Measurements from ENCODE around the gene GPBAR1. TPM values are rescaled to one million over a fixed set of nuclear protein-coding genes. Genes with fewer than 3 reads are reported as not detected.

Gene GPBAR1
- total RNA-seq, 2 donors from 2014 or later, result 0.91 TPM; not detected in 1

DNA sequence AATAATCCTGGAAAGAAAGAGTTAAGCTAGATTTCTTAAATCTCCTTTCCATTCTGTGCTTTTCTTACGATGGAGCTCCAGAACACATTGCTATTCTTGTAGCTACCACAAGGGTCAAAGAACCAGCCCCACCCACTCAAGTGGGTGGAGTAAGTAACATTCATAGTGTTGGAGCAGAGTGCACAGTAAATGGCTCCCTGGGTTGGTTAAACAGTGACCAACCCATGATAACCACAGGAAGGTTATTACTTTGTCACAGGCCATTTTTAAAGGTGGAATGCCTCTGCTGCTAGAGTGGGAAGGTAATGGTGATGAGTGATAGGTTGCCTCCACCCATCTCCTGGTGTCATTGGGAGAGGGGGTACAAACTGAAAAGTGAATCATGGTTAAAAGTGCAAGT is 29.9 kb upstream of the GPBAR1 start:
- H3K27ac ChIP-seq, result no peak overlapping the region
- intact Hi-C loops (cut with DNase I), result no loop called here
- WGBS, result 8% methylated on average over 1 of the region's 1 CpG

DNA sequence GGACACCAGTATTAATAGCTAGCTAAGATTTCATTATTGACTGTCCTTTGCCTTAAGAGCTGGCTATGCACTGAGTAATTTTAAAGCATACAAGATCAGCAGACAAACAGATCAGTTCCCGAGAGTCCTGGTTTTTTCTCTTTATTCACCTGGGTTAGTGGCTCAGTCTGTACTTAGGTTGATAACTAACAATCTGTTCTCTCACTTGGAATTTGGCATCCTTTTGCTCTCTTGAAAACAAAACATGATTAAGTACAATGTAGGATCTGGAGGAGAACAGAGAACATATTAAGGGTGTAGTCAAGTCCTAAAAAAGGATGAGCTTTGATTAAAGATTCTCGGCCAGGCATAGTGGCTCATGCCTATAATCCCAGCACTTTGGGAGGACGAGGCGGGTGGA is 27.3 kb upstream of the GPBAR1 start:
- Histone ChIP-seq H3K4me1 (replicated peaks) (no peaks in the 10 kb centered on the region), H3K27ac (no peak overlapping the region), H3K27me3 (replicated peaks; ENCODE audit: insufficient read depth) (no peaks in the 10 kb centered on the region), H3K36me3 (peaks cover 0 to 6% of the 10 kb centered on the region in 2 donors), H3K9me3 (no peaks in the 10 kb centered on the region), H3K4me3 (no peak overlapping the region)
- TF ChIP-seq POLR2A (IDR thresholded peaks at IDR 0.05) (no peak), POLR2AphosphoS5 (IDR thresholded peaks at IDR 0.05) (no peak)
- TF ChIP-seq, protein P1, sequence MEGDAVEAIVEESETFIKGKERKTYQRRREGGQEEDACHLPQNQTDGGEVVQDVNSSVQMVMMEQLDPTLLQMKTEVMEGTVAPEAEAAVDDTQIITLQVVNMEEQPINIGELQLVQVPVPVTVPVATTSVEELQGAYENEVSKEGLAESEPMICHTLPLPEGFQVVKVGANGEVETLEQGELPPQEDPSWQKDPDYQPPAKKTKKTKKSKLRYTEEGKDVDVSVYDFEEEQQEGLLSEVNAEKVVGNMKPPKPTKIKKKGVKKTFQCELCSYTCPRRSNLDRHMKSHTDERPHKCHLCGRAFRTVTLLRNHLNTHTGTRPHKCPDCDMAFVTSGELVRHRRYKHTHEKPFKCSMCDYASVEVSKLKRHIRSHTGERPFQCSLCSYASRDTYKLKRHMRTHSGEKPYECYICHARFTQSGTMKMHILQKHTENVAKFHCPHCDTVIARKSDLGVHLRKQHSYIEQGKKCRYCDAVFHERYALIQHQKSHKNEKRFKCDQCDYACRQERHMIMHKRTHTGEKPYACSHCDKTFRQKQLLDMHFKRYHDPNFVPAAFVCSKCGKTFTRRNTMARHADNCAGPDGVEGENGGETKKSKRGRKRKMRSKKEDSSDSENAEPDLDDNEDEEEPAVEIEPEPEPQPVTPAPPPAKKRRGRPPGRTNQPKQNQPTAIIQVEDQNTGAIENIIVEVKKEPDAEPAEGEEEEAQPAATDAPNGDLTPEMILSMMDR (IDR thresholded peaks at IDR 0.05), result no peak
- intact Hi-C loops (cut with DNase I), result no loop called here
- 63% methylated on average over 4 of the region's 4 CpGs for WGBS
- no peak for DNase-seq (ENCODE audit: low spot score)

More for the DNA sequence above, 29.9 kb upstream of the GPBAR1 start:
- no peak for DNase-seq (ENCODE audit: low spot score)
- no peaks in the 10 kb centered on the region for H3K36me3 ChIP-seq
- no peaks in the 10 kb centered on the region for H3K9me3 ChIP-seq
- H3K4me3 ChIP-seq, result no peak overlapping the region
- H3K27me3 ChIP-seq (replicated peaks; ENCODE audit: insufficient read depth), result no peaks in the 10 kb centered on the region
- H3K4me1 ChIP-seq (replicated peaks), result no peaks in the 10 kb centered on the region
- TF ChIP-seq POLR2A (IDR thresholded peaks at IDR 0.05), result no peak
- TF ChIP-seq, protein P1 (IDR thresholded peaks at IDR 0.05), result no peak
- no peak for TF ChIP-seq POLR2AphosphoS5 (IDR thresholded peaks at IDR 0.05)

DNA sequence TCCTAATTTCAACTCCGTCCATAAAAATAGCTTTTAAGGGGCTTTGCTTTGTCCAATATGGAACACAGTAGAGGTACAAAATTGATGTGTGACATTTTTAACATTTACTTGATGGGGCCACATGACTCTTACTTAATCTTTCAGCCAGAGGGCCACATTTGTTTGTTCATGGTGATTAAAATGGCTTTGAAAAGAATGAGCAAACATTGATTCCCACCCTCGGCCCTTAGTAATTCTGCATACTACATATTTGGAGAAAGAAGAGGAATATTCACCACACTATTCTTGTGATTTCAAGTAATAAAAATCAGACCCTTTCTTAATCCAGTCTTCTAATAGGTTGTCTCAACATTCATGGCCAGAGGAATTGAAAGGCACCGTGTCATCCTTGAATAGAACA is 26.3 kb upstream of the GPBAR1 start:
- no peak overlapping the region for H3K27ac ChIP-seq
- no peak for DNase-seq (ENCODE audit: low spot score)
- peaks cover 0 to 6% of the 10 kb centered on the region in 2 donors for H3K36me3 ChIP-seq
- WGBS, result 47% methylated on average over 3 of the region's 3 CpGs
- intact Hi-C loops (cut with DNase I), result no loop called here
- TF ChIP-seq, protein P1 (IDR thresholded peaks at IDR 0.05), result no peak
- TF ChIP-seq POLR2AphosphoS5 (IDR thresholded peaks at IDR 0.05), result no peak
- no peak for TF ChIP-seq POLR2A (IDR thresholded peaks at IDR 0.05)
- H3K4me1 ChIP-seq (replicated peaks), result no peaks in the 10 kb centered on the region
- H3K9me3 ChIP-seq, result no peaks in the 10 kb centered on the region
- H3K4me3 ChIP-seq, result no peak overlapping the region
- H3K27me3 ChIP-seq (replicated peaks; ENCODE audit: insufficient read depth), result no peaks in the 10 kb centered on the region

DNA sequence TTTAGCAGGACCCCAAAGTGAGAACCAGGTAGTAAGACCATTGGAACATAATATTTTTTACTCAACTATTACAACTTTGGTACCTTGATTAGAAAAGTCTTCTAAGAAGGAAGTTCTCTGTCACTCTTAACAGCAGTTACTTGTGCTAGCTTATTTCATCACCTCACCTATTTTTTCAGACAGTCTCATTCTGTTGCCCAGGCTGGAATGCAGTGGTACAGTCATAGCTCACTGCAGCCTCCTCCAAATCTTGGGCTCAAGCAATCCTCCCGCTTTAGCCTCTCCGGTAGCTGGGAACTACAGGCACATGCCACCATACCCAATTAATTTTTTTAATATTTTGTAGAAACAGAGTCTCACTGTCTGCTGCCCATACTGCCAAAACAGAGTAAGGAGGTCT is 25.8 kb upstream of the GPBAR1 start:
- 94% methylated on average over 2 of the region's 2 CpGs for WGBS
- TF ChIP-seq POLR2A (IDR thresholded peaks at IDR 0.05) (no peak), POLR2AphosphoS5 (IDR thresholded peaks at IDR 0.05) (no peak)
- TF ChIP-seq, protein P1 (IDR thresholded peaks at IDR 0.05), result no peak
- Histone ChIP-seq H3K36me3 (peaks cover under 1 to 6% of the 10 kb centered on the region in 2 donors), H3K4me3 (no peak overlapping the region), H3K27ac (no peak overlapping the region), H3K4me1 (replicated peaks) (no peaks in the 10 kb centered on the region), H3K9me3 (no peaks in the 10 kb centered on the region), H3K27me3 (replicated peaks; ENCODE audit: insufficient read depth) (no peaks in the 10 kb centered on the region)
- intact Hi-C loops (cut with DNase I), result no loop called here
- DNase-seq (ENCODE audit: low spot score), result no peak

DNA sequence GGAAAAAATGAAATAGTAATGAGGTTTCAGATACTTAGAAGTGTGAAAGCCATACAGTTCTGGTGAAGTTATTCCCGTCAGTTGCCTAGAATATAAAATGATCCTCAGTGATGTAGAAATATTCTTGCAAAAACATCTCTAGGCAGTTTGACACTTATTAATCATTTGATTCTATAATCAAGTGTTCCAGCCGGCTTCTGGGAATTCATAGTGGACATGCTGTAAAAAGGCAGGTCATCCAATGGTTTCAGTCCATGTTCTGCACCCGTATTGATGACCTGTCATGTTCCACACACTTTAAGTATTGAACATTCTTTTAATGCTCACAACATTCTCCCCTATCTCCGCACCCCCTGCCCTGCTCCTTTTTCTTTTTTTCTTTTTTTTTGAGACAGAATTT is 24.0 kb upstream of the GPBAR1 start:
- H3K27me3 ChIP-seq (replicated peaks; ENCODE audit: insufficient read depth), result no peaks in the 10 kb centered on the region
- H3K9me3 ChIP-seq, result no peaks in the 10 kb centered on the region
- TF ChIP-seq POLR2AphosphoS5 (IDR thresholded peaks at IDR 0.05), result no peak
- no peak for TF ChIP-seq POLR2A (IDR thresholded peaks at IDR 0.05)
- TF ChIP-seq, protein P1 (IDR thresholded peaks at IDR 0.05), result no peak
- no peak overlapping the region for H3K27ac ChIP-seq
- H3K36me3 ChIP-seq, result peaks cover 6 to 9% of the 10 kb centered on the region in 2 donors
- H3K4me1 ChIP-seq (replicated peaks), result no peaks in the 10 kb centered on the region
- 94% methylated on average over 4 of the region's 4 CpGs for WGBS
- intact Hi-C loops (cut with DNase I), result no loop called here
- no peak for DNase-seq (ENCODE audit: low spot score)
- no peak overlapping the region for H3K4me3 ChIP-seq

Measured in prostate gland (tissue), 2 donors.